Endothelial cell of umbilical vein (primary cell): ENCODE data around the gene ZFAND5. TPM values are rescaled to one million over a fixed set of nuclear protein-coding genes. Genes with fewer than 3 reads are reported as not detected.
A peak's percentile ranks its signal among the peaks of the same experiment; 100 is the strongest.

ENCODE experiments used
- BruUV-seq: library from RNA; stranded (reverse); fragments of 400-500 nt; replicated peaks from 2 replicates; lab custom pipeline; 2021; lab: Mats Ljungman, UMichigan
- CTCF ChIA-PET: fragments of 300-600, 350-600 bp; sonication (Branson Sonifier 250); formaldehyde crosslinking; loops from one replicate; lab custom pipeline; 2021; ENCODE audit warnings: antibody characterized with exemption, inconsistent platforms; lab: Charles Lee
- POLR2A ChIA-PET: fragments of 300-600, 350-600 bp; sonication (Branson Sonifier 250); formaldehyde crosslinking; loops from one replicate; lab custom pipeline; 2021; ENCODE audit warnings: antibody characterized with exemption, inconsistent platforms; lab: Charles Lee
- DNase-seq: peaks from one replicate; pipeline ENCODE4 v3.0.0-alpha.2; 2011; ENCODE audit warnings: low read depth, low spot score
- FAIRE-seq: peaks from 2 replicates; lab custom pipeline; 2011; peaks lifted over from hg19 to GRCh38; lab: Jason Lieb, UNC
- H2AFZ ChIP-seq: 2 replicates; pipeline ENCODE4 v1.6.0; 2012; ENCODE audit warnings: low read depth, low read length, control low read depth, inconsistent platforms
- H3K27ac ChIP-seq: 2 replicates; pipeline ENCODE4 v1.5.1; 2011; ENCODE audit warnings: low read depth, mild to moderate bottlenecking, control low read depth, low read length, moderate library complexity; ENCODE audit not compliant: insufficient read depth
- H3K27me3 ChIP-seq, 2 experiments: 2 replicates each; pipeline versions ENCODE4 v1.6.0 to v1.6.1; 2011; ENCODE audit warnings: low read length in 2 of 2, mixed read lengths in 1 of 2; ENCODE audit not compliant: control insufficient read depth in 2 of 2, insufficient read depth in 2 of 2
- H3K36me3 ChIP-seq, 2 experiments: 2 replicates in 1 of 2; 3 replicates in 1 of 2; pipeline ENCODE4 v1.5.1; 2011; ENCODE audit warnings: low read length in 2 of 2, mild to moderate bottlenecking in 1 of 2, moderate library complexity in 1 of 2; ENCODE audit not compliant: control insufficient read depth in 2 of 2, insufficient read depth in 2 of 2; ENCODE audit errors: extremely low read depth in 1 of 2
- H3K4me1 ChIP-seq: 3 replicates; pipeline ENCODE4 v1.5.1; 2011; ENCODE audit warnings: mild to moderate bottlenecking, low read length; ENCODE audit not compliant: control insufficient read depth, insufficient read depth; ENCODE audit errors: extremely low read depth
- H3K4me2 ChIP-seq: 2 replicates; pipeline ENCODE4 v1.6.1; 2011; ENCODE audit warnings: low read length, control low read depth, mixed read lengths; ENCODE audit not compliant: insufficient read depth
- H3K4me3 ChIP-seq, 3 experiments: fragments of 200-600 bp in 1 of 3; sonication (generic), shearing (Covaris generic) in 1 of 3; replicated peaks in 1 of 3; 2 replicates each; pipeline ENCODE4 v1.5.1; 2011 to 2016; ENCODE audit warnings: control low read depth in 3 of 3, low read length in 3 of 3, mild to moderate bottlenecking in 2 of 3, inconsistent platforms in 1 of 3, low read depth in 1 of 3, moderate library complexity in 1 of 3; ENCODE audit not compliant: insufficient read depth in 1 of 3
- H3K79me2 ChIP-seq: 2 replicates; pipeline ENCODE4 v1.6.0; 2012; ENCODE audit warnings: low read length, inconsistent platforms; ENCODE audit not compliant: control insufficient read depth, insufficient read depth
- H3K9ac ChIP-seq: replicated peaks from 2 replicates; pipeline ENCODE3; 2011; ENCODE audit warnings: low read length, control low read depth; ENCODE audit not compliant: insufficient read depth; ENCODE audit errors: extremely low read depth
- H3K9me1 ChIP-seq: replicated peaks from 3 replicates; pipeline ENCODE4 v1.6.0; 2011; ENCODE audit warnings: mild to moderate bottlenecking, low read length; ENCODE audit not compliant: control insufficient read depth, insufficient read depth; ENCODE audit errors: extremely low read depth
- H3K9me3 ChIP-seq: replicated peaks from 2 replicates; pipeline ENCODE4 v1.5.1; 2012; ENCODE audit warnings: low read length, inconsistent platforms; ENCODE audit not compliant: control insufficient read depth, insufficient read depth
- H4K20me1 ChIP-seq: replicated peaks from 2 replicates; pipeline ENCODE3; 2011; ENCODE audit warnings: mild to moderate bottlenecking, low read length; ENCODE audit not compliant: control insufficient read depth, insufficient read depth; ENCODE audit errors: extremely low read depth
- GATA2 ChIP-seq: IDR thresholded peaks from 2 replicates; pipeline ENCODE4 v1.7.0; 2011; ENCODE audit warnings: low read depth, mild to moderate bottlenecking, moderate library complexity, mixed read lengths, low read length; ENCODE audit not compliant: insufficient read length, insufficient read depth
- JUN ChIP-seq: IDR thresholded peaks from 2 replicates; pipeline ENCODE4 v1.6.1; 2011; ENCODE audit warnings: borderline replicate concordance, low read depth; ENCODE audit not compliant: insufficient read length, insufficient read depth
- dilution Hi-C: fragments of 300-500 bp; cut with MboI; formaldehyde crosslinking; loops from one replicate; pipeline ENCODE4 v1.15.0; 2019; ENCODE audit warnings: low sequenced_read_pairs; ENCODE audit not compliant: extremely low pct_ligation_motif_present
- intact Hi-C: fragments of 100-400 bp; cut with micrococcal nuclease; formaldehyde crosslinking; loops from one replicate; pipeline ENCODE4 v1.10.0; 2022
- polyA plus RNA-seq, 4 experiments: library from polyadenylated mRNA; depleted of rRNA in 3 of 4; stranded (reverse) in 3 of 4; unstranded in 1 of 4; fragments of >200 nt; gene quantifications; 2 replicates each; pipeline versions ENCODE4 v1.2.1 to v1.2.3, GENCODE V29; 2011 to 2012; ENCODE audit warnings: missing spikeins in 1 of 4
- total RNA-seq: library from RNA; stranded (reverse); gene quantifications from 2 replicates; pipeline ENCODE4 v1.2.3, GENCODE V29; 2021
- TF ChIP-seq, protein P1 (sequence below): IDR thresholded peaks from 2 replicates; pipeline ENCODE4 v1.6.1; 2011; ENCODE audit not compliant: insufficient read depth, insufficient read length
- TF ChIP-seq, protein P2 (sequence below), 2 donors: IDR thresholded peaks; 1 replicate in 1 of 2; 2 replicates in 1 of 2; pipeline ENCODE4 v1.5.1; 2011; ENCODE audit warnings: low read length in 2 of 2, mild to moderate bottlenecking in 2 of 2, moderate library complexity in 2 of 2, control low read depth in 1 of 2, inconsistent platforms in 1 of 2, low read depth in 1 of 2; ENCODE audit not compliant: insufficient read depth in 1 of 2; ENCODE audit errors: extremely low read depth in 1 of 2

Gene ZFAND5
- total and polyA plus RNA-seq, 2 donors (not counting 3 experiments of a cell fraction or from before 2014, with no cell fraction given), result 63.7 to 176 TPM

GRCh38 chr9:72305707-72306106 lies 59.3 kb downstream of the ZFAND5 start:
- POLR2A ChIA-PET, result interaction anchor here (1.4 kb wide), 1 partner anchor 59 kb away, joined by 6 read pairs; the partner anchor contains the start of gene ZFAND5
- intact Hi-C loops, result loop anchor here (1.0 to 5.0 kb wide), 4 partner anchors 46 to 282 kb away; no protein-coding TSS in a partner anchor
- peak overlapping the region; percentile 40 for H2AFZ ChIP-seq

More at GRCh38 chr9:72305707-72306106, 59.3 kb downstream of the ZFAND5 start:
- Histone ChIP-seq H3K79me2 (no peaks in the 10 kb centered on the region), H3K9me3 (no peaks in the 10 kb centered on the region), H3K27ac (peak overlapping the region; percentile 21), H3K4me1 (peaks cover 7% of the 10 kb centered on the region), H3K36me3 (no peaks in the 10 kb centered on the region), H3K27me3 (no peaks in the 10 kb centered on the region), H3K4me2 (peak overlapping the region; percentile 53), H4K20me1 (no peaks in the 10 kb centered on the region), H3K9ac (no peak overlapping the region), H3K9me1 (no peaks in the 10 kb centered on the region), H3K4me3 (peak overlapping the region in 1 of 3 experiments; percentile 51)
- FAIRE-seq (no peak), DNase-seq (no peak)
- dilution Hi-C loops, result no loop called here
- BruUV-seq, result TSS peak; percentile 93
- TF ChIP-seq JUN, result no peak
- TF ChIP-seq, protein P1, sequence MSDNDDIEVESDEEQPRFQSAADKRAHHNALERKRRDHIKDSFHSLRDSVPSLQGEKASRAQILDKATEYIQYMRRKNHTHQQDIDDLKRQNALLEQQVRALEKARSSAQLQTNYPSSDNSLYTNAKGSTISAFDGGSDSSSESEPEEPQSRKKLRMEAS, result no peak
- TF ChIP-seq, protein P2, sequence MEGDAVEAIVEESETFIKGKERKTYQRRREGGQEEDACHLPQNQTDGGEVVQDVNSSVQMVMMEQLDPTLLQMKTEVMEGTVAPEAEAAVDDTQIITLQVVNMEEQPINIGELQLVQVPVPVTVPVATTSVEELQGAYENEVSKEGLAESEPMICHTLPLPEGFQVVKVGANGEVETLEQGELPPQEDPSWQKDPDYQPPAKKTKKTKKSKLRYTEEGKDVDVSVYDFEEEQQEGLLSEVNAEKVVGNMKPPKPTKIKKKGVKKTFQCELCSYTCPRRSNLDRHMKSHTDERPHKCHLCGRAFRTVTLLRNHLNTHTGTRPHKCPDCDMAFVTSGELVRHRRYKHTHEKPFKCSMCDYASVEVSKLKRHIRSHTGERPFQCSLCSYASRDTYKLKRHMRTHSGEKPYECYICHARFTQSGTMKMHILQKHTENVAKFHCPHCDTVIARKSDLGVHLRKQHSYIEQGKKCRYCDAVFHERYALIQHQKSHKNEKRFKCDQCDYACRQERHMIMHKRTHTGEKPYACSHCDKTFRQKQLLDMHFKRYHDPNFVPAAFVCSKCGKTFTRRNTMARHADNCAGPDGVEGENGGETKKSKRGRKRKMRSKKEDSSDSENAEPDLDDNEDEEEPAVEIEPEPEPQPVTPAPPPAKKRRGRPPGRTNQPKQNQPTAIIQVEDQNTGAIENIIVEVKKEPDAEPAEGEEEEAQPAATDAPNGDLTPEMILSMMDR (IDR thresholded peaks at IDR 0.05; ENCODE audit: extremely low read depth in 1 of 2, insufficient read depth in 1 of 2, low read depth in 1 of 2, low read length in 2 of 2), result no peak
- no peak for TF ChIP-seq GATA2
- CTCF ChIA-PET, result interaction anchor here (0.8 to 1.6 kb wide), 7 partner anchors 10 to 516 kb away, joined by 3 to 10 read pairs (median 4); no protein-coding TSS in a partner anchor
